Cardiac fibroblast (primary cell): ENCODE data around the gene ARNT2.

Experiments
- DNase-seq, 2 donors: peaks; one replicate each; pipeline versions ENCODE4 v3.0.0 to v3.0.0-alpha.2; 2010; ENCODE audit warnings: low read depth in 2 of 2
- H3K4me3 ChIP-seq, 2 donors: replicated peaks in 1 of 2; 1 replicate in 1 of 2; 2 replicates in 1 of 2; pipeline ENCODE4 v1.5.1; 2011; ENCODE audit warnings: low read depth in 2 of 2, low read length in 2 of 2, mild to moderate bottlenecking in 2 of 2, moderate library complexity in 1 of 2
- CTCF ChIP-seq: IDR thresholded peaks from one replicate; pipeline ENCODE4 v1.5.1; 2011; ENCODE audit warnings: low read depth, mild to moderate bottlenecking, low read length, inconsistent platforms

Gene ARNT2

GRCh38 chr15:80431635-80432344 is 27.6 kb downstream of the ARNT2 start:
- no peak for DNase-seq
- no peak for TF ChIP-seq CTCF
- H3K4me3 ChIP-seq: no peak overlapping the region

- TF ChIP-seq CTCF: no peak
- DNase-seq: no peak
- H3K4me3 ChIP-seq: no peak overlapping the region
These were observed 28.1 kb downstream of the ARNT2 start for GRCh38 chr15:80432345-80432702.

- no peak for DNase-seq
- no peak for TF ChIP-seq CTCF
- H3K4me3 ChIP-seq: no peak overlapping the region
These were observed 29.7 kb downstream of the ARNT2 start for GRCh38 chr15:80433836-80434235.

- DNase-seq: no peak
- TF ChIP-seq CTCF: no peak
- H3K4me3 ChIP-seq: no peak overlapping the region
These were observed 30.9 kb downstream of the ARNT2 start for GRCh38 chr15:80434926-80435720.

GRCh38 chr15:80436511-80437307 is 32.5 kb downstream of the ARNT2 start:
- no peak for TF ChIP-seq CTCF
- no peak overlapping the region for H3K4me3 ChIP-seq
- peak in 1 of 2 donors; percentile 41 for DNase-seq

GRCh38 chr15:80437334-80437891 is 33.2 kb downstream of the ARNT2 start:
- TF ChIP-seq CTCF: no peak
- no peak for DNase-seq
- no peak overlapping the region for H3K4me3 ChIP-seq
